GM23338 (cell line): ENCODE results near the gene ENOPH1. TPM values are rescaled to one million over a fixed set of nuclear protein-coding genes. Genes with fewer than 3 reads are reported as not detected.

Source experiments
- ATAC-seq: fragments of 200-7000 bp; cut with Tn5 transposase; 3 replicates; pipeline ENCODE4 v1.9.1; 2020
- DNase-seq: peaks from one replicate; pipeline ENCODE4 v3.0.0-alpha.2; 2015; ENCODE audit warnings: low spot score
- H2AFZ ChIP-seq: fragments of 200-600 bp; sonication (generic); 2 replicates; pipeline ENCODE4 v1.8.0; 2016; ENCODE audit warnings: antibody characterized with exemption, mild to moderate bottlenecking, moderate library complexity
- H3F3A ChIP-seq: fragments of 200-600 bp; sonication (generic); replicated peaks from 2 replicates; pipeline ENCODE4 v1.8.0; 2017; ENCODE audit warnings: antibody characterized with exemption, mixed run types, low read depth
- H3K27ac ChIP-seq: fragments of 200-600 bp; sonication (generic); 2 replicates; pipeline ENCODE4 v1.6.1; 2016; ENCODE audit warnings: low read depth
- H3K27me3 ChIP-seq: fragments of 200-600 bp; sonication (generic); 2 replicates; pipeline ENCODE4 v1.8.0; 2016; ENCODE audit warnings: mild to moderate bottlenecking, mixed run types, moderate library complexity; ENCODE audit not compliant: insufficient read depth
- H3K36me3 ChIP-seq: fragments of 200-600 bp; sonication (generic); 2 replicates; pipeline ENCODE4 v1.8.0; 2016; ENCODE audit warnings: mild to moderate bottlenecking; ENCODE audit not compliant: insufficient read depth
- H3K4me1 ChIP-seq: fragments of 200-600 bp; sonication (generic); 2 replicates; pipeline ENCODE4 v1.8.0; 2016; ENCODE audit warnings: mild to moderate bottlenecking, moderate library complexity; ENCODE audit not compliant: insufficient read depth
- H3K4me2 ChIP-seq: fragments of 200-600 bp; sonication (generic); 2 replicates; pipeline ENCODE4 v1.7.1; 2017; ENCODE audit warnings: mixed run types
- H3K4me3 ChIP-seq: fragments of 200-600 bp; sonication (generic); 2 replicates; pipeline ENCODE4 v1.6.1; 2016; ENCODE audit warnings: mixed run types
- H3K79me2 ChIP-seq: fragments of 200-600 bp; sonication (generic); replicated peaks from 2 replicates; pipeline ENCODE4 v1.8.0; 2017; ENCODE audit warnings: mild to moderate bottlenecking; ENCODE audit not compliant: insufficient read depth
- H3K9me2 ChIP-seq: fragments of 200-600 bp; sonication (generic); 2 replicates; pipeline ENCODE4 v1.8.0; 2017; ENCODE audit not compliant: insufficient read depth
- H4K20me1 ChIP-seq: fragments of 200-600 bp; sonication (generic); replicated peaks from 2 replicates; pipeline ENCODE4 v1.8.0; 2017; ENCODE audit warnings: mild to moderate bottlenecking; ENCODE audit not compliant: insufficient read depth
- H3K27ac Mint-ChIP-seq: 2 replicates; pipeline ENCODE4 v1.8.0; 2020; ENCODE audit warnings: inconsistent platforms, mild to moderate bottlenecking, moderate library complexity, mixed read lengths
- H3K27me3 Mint-ChIP-seq: 3 replicates; pipeline ENCODE4 v1.8.0; 2022; ENCODE audit warnings: low read depth, mild to moderate bottlenecking, moderate library complexity, mixed read lengths, inconsistent platforms; ENCODE audit not compliant: insufficient read depth, poor library complexity
- H3K36me3 Mint-ChIP-seq: 3 replicates; pipeline ENCODE4 v1.8.0; 2021; ENCODE audit warnings: low read depth, mild to moderate bottlenecking, inconsistent platforms, moderate library complexity, mixed read lengths
- H3K4me1 Mint-ChIP-seq: 3 replicates; pipeline ENCODE4 v1.8.0; 2020; ENCODE audit warnings: mild to moderate bottlenecking, inconsistent platforms, mixed read lengths
- H3K4me3 Mint-ChIP-seq: 3 replicates; pipeline ENCODE4 v1.8.0; 2021; ENCODE audit warnings: moderate library complexity, mild to moderate bottlenecking, inconsistent platforms, mixed read lengths
- H3K9me3 Mint-ChIP-seq: 3 replicates; pipeline ENCODE4 v1.8.0; 2020; ENCODE audit warnings: moderate library complexity, mild to moderate bottlenecking, inconsistent platforms, mixed read lengths
- CREB1 ChIP-seq: fragments of 250-450 bp; sonication (Bioruptor Pico); IDR thresholded peaks from 2 replicates; pipeline ENCODE4 v1.5.0; 2020; ENCODE audit warnings: low read depth, mild to moderate bottlenecking, moderate library complexity
- ETS1 ChIP-seq: IDR thresholded peaks from 2 replicates; pipeline ENCODE4 v1.6.1; 2016; ENCODE audit warnings: antibody characterized with exemption
- EZH2 ChIP-seq: fragments of 200-600 bp; sonication (generic); IDR thresholded peaks from one replicate; pipeline ENCODE4 v1.8.0; 2017; ENCODE audit warnings: antibody characterized with exemption, mild to moderate bottlenecking, low read depth; ENCODE audit not compliant: unreplicated experiment
- EZH2phosphoT487 ChIP-seq: fragments of 200-600 bp; sonication (generic); IDR thresholded peaks from one replicate; pipeline ENCODE4 v1.8.1; 2018; ENCODE audit warnings: antibody characterized with exemption; ENCODE audit not compliant: unreplicated experiment
- JUNB ChIP-seq: IDR thresholded peaks from one replicate; pipeline ENCODE4 v1.6.1; 2016; ENCODE audit warnings: antibody characterized with exemption; ENCODE audit not compliant: unreplicated experiment
- NANOG ChIP-seq: IDR thresholded peaks from 2 replicates; pipeline ENCODE4 v1.6.1; 2016; ENCODE audit warnings: antibody characterized with exemption, borderline replicate concordance
- POLR2AphosphoS5 ChIP-seq: IDR thresholded peaks from 2 replicates; pipeline ENCODE4 v1.6.1; 2016; ENCODE audit warnings: antibody characterized with exemption, low read depth
- REST ChIP-seq: IDR thresholded peaks from one replicate; pipeline ENCODE4 v1.6.1; 2018; ENCODE audit warnings: antibody characterized with exemption; ENCODE audit not compliant: unreplicated experiment
- STAT1 ChIP-seq: IDR thresholded peaks from one replicate; pipeline ENCODE4 v1.6.1; 2016; ENCODE audit warnings: antibody characterized with exemption; ENCODE audit not compliant: unreplicated experiment
- ZNF114 ChIP-seq: fragments of 250-450 bp; sonication (Bioruptor Pico); IDR thresholded peaks from 2 replicates; pipeline ENCODE4 v1.5.0; 2020; ENCODE audit warnings: mild to moderate bottlenecking, moderate library complexity
- ZNF331 ChIP-seq: fragments of 250-450 bp; sonication (Bioruptor Pico); IDR thresholded peaks from 2 replicates; pipeline ENCODE4 v1.5.0; 2020; ENCODE audit warnings: low read depth, mild to moderate bottlenecking, moderate library complexity
- polyA plus RNA-seq: library from polyadenylated mRNA; unstranded; fragments of >200 nt; fragmentation: Nextera tagmentation; extraction: Ambion mirVana; gene quantifications from 2 replicates; pipeline ENCODE4 v1.2.1, GENCODE V29; 2016
- total RNA-seq: library from RNA; depleted of rRNA; stranded (reverse); fragments of >200 nt; shearing (Covaris generic); gene quantifications from 2 replicates; pipeline ENCODE4 v1.2.3, GENCODE V29; 2014

The ENOPH1 gene
- total and polyA plus RNA-seq, 2 experiments from 2014 or later, result 105 to 146 TPM

- TF ChIP-seq REST, result no peak
- no peak for TF ChIP-seq ZNF331 (CRISPR knock-in tag)
These were observed 61.0 kb downstream of the ENOPH1 start (continued) for GRCh38 chr4:82491251-82491960.

- Histone ChIP-seq H3K4me3 (no peak overlapping the region), H2AFZ (no peak overlapping the region), H3K9me2 (no peaks in the 10 kb centered on the region), H3K4me1 (no peaks in the 10 kb centered on the region), H3K4me2 (no peak overlapping the region), H3F3A (no peaks in the 10 kb centered on the region), H3K79me2 (no peaks in the 10 kb centered on the region), H3K27ac (no peak overlapping the region), H3K36me3 (no peaks in the 10 kb centered on the region), H4K20me1 (no peaks in the 10 kb centered on the region), H3K27me3 (no peaks in the 10 kb centered on the region)
- Mint-ChIP-seq H3K27me3 (no peaks in the 10 kb centered on the region), H3K36me3 (no peaks in the 10 kb centered on the region), H3K4me1 (no peaks in the 10 kb centered on the region), H3K27ac (no peak overlapping the region), H3K4me3 (no peak overlapping the region), H3K9me3 (no peaks in the 10 kb centered on the region)
- ATAC-seq, result no peak
- no peak for DNase-seq
- TF ChIP-seq STAT1 (no peak), ZNF114 (CRISPR knock-in tag) (no peak), JUNB (no peak), EZH2phosphoT487 (no peak), REST (no peak), NANOG (no peak), EZH2 (no peak), POLR2AphosphoS5 (no peak), ETS1 (no peak), ZNF331 (CRISPR knock-in tag) (no peak), CREB1 (CRISPR knock-in tag) (no peak)
These were observed 63.5 kb downstream of the ENOPH1 start for GRCh38 chr4:82493721-82494425.
